NCI-H748 treated with DMSO at 0.1 percent for 48 hours (cell line): ENCODE measurements around the gene TENT4B.
"Not testable (repeated sequence)": the region's sequence is repeated elsewhere in the genome, so short reads cannot be mapped to it uniquely, and the experiment has no call there.

Source experiments
- DNase-seq: peaks from one replicate; lab custom pipeline; 2025; lab: John Stamatoyannopoulos, UW

The TENT4B gene

GRCh38 chr16:50154420-50154950, 1.4 kb downstream of the TENT4B start:
- DNase-seq, result no peak

- DNase-seq, result no peak
Measured at GRCh38 chr16:50155925-50156324, 2.8 kb downstream of the TENT4B start.

- DNase-seq, result no peak
Measured at GRCh38 chr16:50156590-50156989, 3.5 kb downstream of the TENT4B start.

- DNase-seq, result no peak
Measured at GRCh38 chr16:50160495-50161164, 7.5 kb downstream of the TENT4B start.

- no peak for DNase-seq
Measured at GRCh38 chr16:50161950-50162349, 8.8 kb downstream of the TENT4B start.

- DNase-seq, result no peak
Measured at GRCh38 chr16:50165473-50165872, 12.4 kb downstream of the TENT4B start.

- DNase-seq, result no peak
Measured at GRCh38 chr16:50166511-50167500, 13.7 kb downstream of the TENT4B start.

GRCh38 chr16:50167556-50167955, 14.4 kb downstream of the TENT4B start:
- DNase-seq, result no peak

- DNase-seq, result no peak
Measured at GRCh38 chr16:50169555-50170096, 16.5 kb downstream of the TENT4B start.

GRCh38 chr16:50171773-50172172, 18.7 kb downstream of the TENT4B start:
- DNase-seq, result not testable (repeated sequence)

- DNase-seq, result no peak
Measured at GRCh38 chr16:50172195-50172922, 19.3 kb downstream of the TENT4B start.

- DNase-seq, result no peak
Measured at GRCh38 chr16:50173316-50173715, 20.2 kb downstream of the TENT4B start.

GRCh38 chr16:50178491-50178941, 25.4 kb downstream of the TENT4B start:
- DNase-seq, result no peak

- DNase-seq, result no peak
Measured at GRCh38 chr16:50182441-50182840, 29.3 kb downstream of the TENT4B start.

GRCh38 chr16:50183316-50183715, 30.2 kb downstream of the TENT4B start:
- DNase-seq, result no peak

GRCh38 chr16:50185005-50185505, 31.9 kb downstream of the TENT4B start:
- DNase-seq, result no peak

- DNase-seq, result no peak
Measured at GRCh38 chr16:50188619-50189136, 35.6 kb downstream of the TENT4B start.

GRCh38 chr16:50190292-50190691, 37.2 kb downstream of the TENT4B start:
- no peak for DNase-seq

- no peak for DNase-seq
Measured at GRCh38 chr16:50192386-50193050, 39.4 kb downstream of the TENT4B start.

- DNase-seq, result no peak
Measured at GRCh38 chr16:50193594-50193993, 40.5 kb downstream of the TENT4B start.

GRCh38 chr16:50195276-50195675, 42.2 kb downstream of the TENT4B start:
- no peak for DNase-seq
